SK-N-SH treated with all-trans-retinoic acid at 6 μM for 48 hours (cell line): ENCODE measurements around the gene LTBP1.

Experiments used
- ATAC-seq: fragments of 200-7000 bp; cut with Tn5 transposase; 3 replicates; pipeline ENCODE4 v1.9.1; 2020; ENCODE audit warnings: mild to moderate bottlenecking, moderate library complexity
- ARNTL ChIP-seq: fragments of 450-650 bp; formaldehyde crosslinking; IDR thresholded peaks from 2 replicates; pipeline ENCODE4 v1.5.0; 2020; ENCODE audit warnings: low read depth, mild to moderate bottlenecking, moderate library complexity, borderline replicate concordance
- BACH2 ChIP-seq: fragments of 250-450 bp; sonication (Bioruptor Pico); IDR thresholded peaks from 2 replicates; pipeline ENCODE4 v1.9.0; 2021; ENCODE audit warnings: mild to moderate bottlenecking, borderline replicate concordance
- CSDC2 ChIP-seq: fragments of 250-450 bp; sonication (Bioruptor Pico); IDR thresholded peaks from 2 replicates; pipeline ENCODE4 v1.5.0; 2020; ENCODE audit warnings: mild to moderate bottlenecking, moderate library complexity
- ESRRG ChIP-seq: fragments of 250-450 bp; sonication (Bioruptor Pico); IDR thresholded peaks from 2 replicates; pipeline ENCODE4 v1.6.1; 2021; ENCODE audit warnings: mild to moderate bottlenecking
- GLIS3 ChIP-seq: fragments of 250-450 bp; sonication (Bioruptor Pico); IDR thresholded peaks from 2 replicates; pipeline ENCODE4 v1.5.0; 2020; ENCODE audit warnings: mild to moderate bottlenecking, moderate library complexity
- ISL1 ChIP-seq: fragments of 250-450 bp; sonication (Bioruptor Pico); IDR thresholded peaks from 2 replicates; pipeline ENCODE4 v2.1.2; 2022; ENCODE audit warnings: mild to moderate bottlenecking, moderate library complexity
- OSR1 ChIP-seq: fragments of 250-450 bp; sonication (Bioruptor Pico); IDR thresholded peaks from 2 replicates; pipeline ENCODE4 v1.8.0; 2022; ENCODE audit warnings: moderate library complexity, mild to moderate bottlenecking, inconsistent platforms
- PPARA ChIP-seq: fragments of 250-450 bp; sonication (Bioruptor Pico); IDR thresholded peaks from 2 replicates; pipeline ENCODE4 v1.5.0; 2020; ENCODE audit warnings: mild to moderate bottlenecking, borderline replicate concordance
- RARB ChIP-seq: fragments of 250-450 bp; sonication (Bioruptor Pico); IDR thresholded peaks from 2 replicates; pipeline ENCODE4 v1.8.0; 2021; ENCODE audit warnings: mild to moderate bottlenecking, moderate library complexity
- SNAI2 ChIP-seq: fragments of 250-450 bp; sonication (Bioruptor Pico); IDR thresholded peaks from 2 replicates; pipeline ENCODE4 v1.5.0; 2020; ENCODE audit warnings: mild to moderate bottlenecking, moderate library complexity
- TCF4 ChIP-seq: fragments of 250-450 bp; sonication (Bioruptor Pico); IDR thresholded peaks from 2 replicates; pipeline ENCODE4 v1.8.0; 2021; ENCODE audit warnings: mild to moderate bottlenecking, moderate library complexity, borderline replicate concordance
- TOX ChIP-seq: fragments of 250-450 bp; sonication (Bioruptor Pico); IDR thresholded peaks from 2 replicates; pipeline ENCODE4 v1.8.0; 2021; ENCODE audit warnings: mild to moderate bottlenecking, moderate library complexity, borderline replicate concordance
- ZFP30 ChIP-seq: fragments of 450-650 bp; formaldehyde crosslinking; IDR thresholded peaks from 2 replicates; pipeline ENCODE4 v1.5.0; 2022; ENCODE audit warnings: mild to moderate bottlenecking, moderate library complexity
- ZNF565 ChIP-seq: fragments of 450-650 bp; formaldehyde crosslinking; conservative IDR thresholded peaks from 2 replicates; pipeline ENCODE4 v1.5.0; 2020; ENCODE audit warnings: low read depth, mild to moderate bottlenecking, moderate library complexity
- ZNF70 ChIP-seq: fragments of 450-650 bp; formaldehyde crosslinking; IDR thresholded peaks from 2 replicates; pipeline ENCODE4 v1.5.0; 2020; ENCODE audit warnings: mild to moderate bottlenecking, moderate library complexity
- ZNF8 ChIP-seq: fragments of 450-650 bp; formaldehyde crosslinking; IDR thresholded peaks from 2 replicates; pipeline ENCODE4 v1.5.0; 2020; ENCODE audit warnings: mild to moderate bottlenecking, moderate library complexity
- TF ChIP-seq, protein P1 (sequence below): fragments of 250-450 bp; sonication (Bioruptor Pico); IDR thresholded peaks from 2 replicates; pipeline ENCODE4 v1.5.1; 2020; ENCODE audit warnings: low read depth, mild to moderate bottlenecking, moderate library complexity
- TF ChIP-seq, protein P2 (sequence below): fragments of 250-450 bp; sonication (Bioruptor Pico); IDR thresholded peaks from 2 replicates; pipeline ENCODE4 v1.5.1; 2021; ENCODE audit warnings: mild to moderate bottlenecking, moderate library complexity
- TF ChIP-seq, protein P3 (sequence below): fragments of 250-450 bp; sonication (Bioruptor Pico); IDR thresholded peaks from 2 replicates; pipeline ENCODE4 v1.8.0; 2021; ENCODE audit warnings: low read depth, mild to moderate bottlenecking, moderate library complexity, borderline replicate concordance
- TF ChIP-seq, protein P4 (sequence below): fragments of 250-450 bp; sonication (Bioruptor Pico); IDR thresholded peaks from 2 replicates; pipeline ENCODE4 v1.8.0; 2020; ENCODE audit warnings: mild to moderate bottlenecking, moderate library complexity, borderline replicate concordance
- TF ChIP-seq, protein P5 (sequence below): fragments of 250-450 bp; sonication (Bioruptor Pico); IDR thresholded peaks from 2 replicates; pipeline ENCODE4 v1.5.0; 2020; ENCODE audit warnings: mild to moderate bottlenecking, moderate library complexity

Gene LTBP1

DNA sequence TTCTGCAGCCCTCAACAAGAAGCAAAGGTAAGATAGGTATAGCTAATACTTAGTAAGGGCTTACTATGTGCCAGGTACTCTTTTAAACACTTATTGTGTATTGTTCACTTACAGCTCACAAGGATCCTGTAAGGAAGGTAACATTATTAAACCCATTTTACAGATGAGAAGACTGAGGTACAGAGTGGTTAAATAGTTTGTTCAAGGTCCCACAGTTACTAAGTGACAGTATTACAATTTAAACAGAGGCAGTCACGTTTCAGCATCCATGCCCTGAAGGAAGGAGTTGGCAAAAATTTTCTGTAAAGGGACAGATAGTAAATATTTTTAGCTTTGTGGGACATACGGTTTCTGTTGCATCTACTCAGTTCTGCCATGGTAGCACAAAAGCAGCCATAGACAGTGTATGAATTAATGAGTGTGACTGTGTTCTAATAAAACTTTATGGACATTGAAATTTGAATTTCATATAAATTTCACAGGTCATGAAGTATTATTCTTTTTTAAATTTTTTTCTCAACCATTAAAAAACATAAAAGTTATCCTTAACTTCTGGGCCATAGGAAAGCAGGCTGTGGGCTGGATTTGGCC is 75.7 kb downstream of the LTBP1 start:
- no peak for ATAC-seq
- TF ChIP-seq BACH2 (no peak), ZNF70 (CRISPR knock-in tag) (no peak), ZFP30 (CRISPR knock-in tag) (no peak), TCF4 (CRISPR knock-in tag) (no peak), GLIS3 (CRISPR knock-in tag) (no peak), ZNF8 (CRISPR knock-in tag) (no peak), SNAI2 (no peak), TOX (CRISPR knock-in tag) (no peak), RARB (no peak), CSDC2 (CRISPR knock-in tag) (no peak), ZNF565 (CRISPR knock-in tag) (no peak), ARNTL (no peak), OSR1 (CRISPR knock-in tag) (no peak), ESRRG (no peak), ISL1 (CRISPR knock-in tag) (no peak)
- TF ChIP-seq, protein P1, sequence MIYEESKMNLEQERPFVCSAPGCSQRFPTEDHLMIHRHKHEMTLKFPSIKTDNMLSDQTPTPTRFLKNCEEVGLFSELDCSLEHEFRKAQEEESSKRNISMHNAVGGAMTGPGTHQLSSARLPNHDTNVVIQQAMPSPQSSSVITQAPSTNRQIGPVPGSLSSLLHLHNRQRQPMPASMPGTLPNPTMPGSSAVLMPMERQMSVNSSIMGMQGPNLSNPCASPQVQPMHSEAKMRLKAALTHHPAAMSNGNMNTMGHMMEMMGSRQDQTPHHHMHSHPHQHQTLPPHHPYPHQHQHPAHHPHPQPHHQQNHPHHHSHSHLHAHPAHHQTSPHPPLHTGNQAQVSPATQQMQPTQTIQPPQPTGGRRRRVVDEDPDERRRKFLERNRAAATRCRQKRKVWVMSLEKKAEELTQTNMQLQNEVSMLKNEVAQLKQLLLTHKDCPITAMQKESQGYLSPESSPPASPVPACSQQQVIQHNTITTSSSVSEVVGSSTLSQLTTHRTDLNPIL (CRISPR knock-in tag) = no peak
- TF ChIP-seq, protein P2, sequence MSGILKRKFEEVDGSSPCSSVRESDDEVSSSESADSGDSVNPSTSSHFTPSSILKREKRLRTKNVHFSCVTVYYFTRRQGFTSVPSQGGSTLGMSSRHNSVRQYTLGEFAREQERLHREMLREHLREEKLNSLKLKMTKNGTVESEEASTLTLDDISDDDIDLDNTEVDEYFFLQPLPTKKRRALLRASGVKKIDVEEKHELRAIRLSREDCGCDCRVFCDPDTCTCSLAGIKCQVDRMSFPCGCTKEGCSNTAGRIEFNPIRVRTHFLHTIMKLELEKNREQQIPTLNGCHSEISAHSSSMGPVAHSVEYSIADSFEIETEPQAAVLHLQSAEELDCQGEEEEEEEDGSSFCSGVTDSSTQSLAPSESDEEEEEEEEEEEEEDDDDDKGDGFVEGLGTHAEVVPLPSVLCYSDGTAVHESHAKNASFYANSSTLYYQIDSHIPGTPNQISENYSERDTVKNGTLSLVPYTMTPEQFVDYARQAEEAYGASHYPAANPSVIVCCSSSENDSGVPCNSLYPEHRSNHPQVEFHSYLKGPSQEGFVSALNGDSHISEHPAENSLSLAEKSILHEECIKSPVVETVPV (CRISPR knock-in tag) = no peak
- TF ChIP-seq, protein P3, sequence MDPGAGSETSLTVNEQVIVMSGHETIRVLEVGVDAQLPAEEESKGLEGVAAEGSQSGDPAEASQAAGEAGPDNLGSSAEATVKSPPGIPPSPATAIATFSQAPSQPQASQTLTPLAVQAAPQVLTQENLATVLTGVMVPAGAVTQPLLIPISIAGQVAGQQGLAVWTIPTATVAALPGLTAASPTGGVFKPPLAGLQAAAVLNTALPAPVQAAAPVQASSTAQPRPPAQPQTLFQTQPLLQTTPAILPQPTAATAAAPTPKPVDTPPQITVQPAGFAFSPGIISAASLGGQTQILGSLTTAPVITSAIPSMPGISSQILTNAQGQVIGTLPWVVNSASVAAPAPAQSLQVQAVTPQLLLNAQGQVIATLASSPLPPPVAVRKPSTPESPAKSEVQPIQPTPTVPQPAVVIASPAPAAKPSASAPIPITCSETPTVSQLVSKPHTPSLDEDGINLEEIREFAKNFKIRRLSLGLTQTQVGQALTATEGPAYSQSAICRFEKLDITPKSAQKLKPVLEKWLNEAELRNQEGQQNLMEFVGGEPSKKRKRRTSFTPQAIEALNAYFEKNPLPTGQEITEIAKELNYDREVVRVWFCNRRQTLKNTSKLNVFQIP (CRISPR knock-in tag) = no peak
- TF ChIP-seq, protein P4, sequence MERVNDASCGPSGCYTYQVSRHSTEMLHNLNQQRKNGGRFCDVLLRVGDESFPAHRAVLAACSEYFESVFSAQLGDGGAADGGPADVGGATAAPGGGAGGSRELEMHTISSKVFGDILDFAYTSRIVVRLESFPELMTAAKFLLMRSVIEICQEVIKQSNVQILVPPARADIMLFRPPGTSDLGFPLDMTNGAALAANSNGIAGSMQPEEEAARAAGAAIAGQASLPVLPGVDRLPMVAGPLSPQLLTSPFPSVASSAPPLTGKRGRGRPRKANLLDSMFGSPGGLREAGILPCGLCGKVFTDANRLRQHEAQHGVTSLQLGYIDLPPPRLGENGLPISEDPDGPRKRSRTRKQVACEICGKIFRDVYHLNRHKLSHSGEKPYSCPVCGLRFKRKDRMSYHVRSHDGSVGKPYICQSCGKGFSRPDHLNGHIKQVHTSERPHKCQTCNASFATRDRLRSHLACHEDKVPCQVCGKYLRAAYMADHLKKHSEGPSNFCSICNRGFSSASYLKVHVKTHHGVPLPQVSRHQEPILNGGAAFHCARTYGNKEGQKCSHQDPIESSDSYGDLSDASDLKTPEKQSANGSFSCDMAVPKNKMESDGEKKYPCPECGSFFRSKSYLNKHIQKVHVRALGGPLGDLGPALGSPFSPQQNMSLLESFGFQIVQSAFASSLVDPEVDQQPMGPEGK (CRISPR knock-in tag) = no peak
- TF ChIP-seq, protein P5, sequence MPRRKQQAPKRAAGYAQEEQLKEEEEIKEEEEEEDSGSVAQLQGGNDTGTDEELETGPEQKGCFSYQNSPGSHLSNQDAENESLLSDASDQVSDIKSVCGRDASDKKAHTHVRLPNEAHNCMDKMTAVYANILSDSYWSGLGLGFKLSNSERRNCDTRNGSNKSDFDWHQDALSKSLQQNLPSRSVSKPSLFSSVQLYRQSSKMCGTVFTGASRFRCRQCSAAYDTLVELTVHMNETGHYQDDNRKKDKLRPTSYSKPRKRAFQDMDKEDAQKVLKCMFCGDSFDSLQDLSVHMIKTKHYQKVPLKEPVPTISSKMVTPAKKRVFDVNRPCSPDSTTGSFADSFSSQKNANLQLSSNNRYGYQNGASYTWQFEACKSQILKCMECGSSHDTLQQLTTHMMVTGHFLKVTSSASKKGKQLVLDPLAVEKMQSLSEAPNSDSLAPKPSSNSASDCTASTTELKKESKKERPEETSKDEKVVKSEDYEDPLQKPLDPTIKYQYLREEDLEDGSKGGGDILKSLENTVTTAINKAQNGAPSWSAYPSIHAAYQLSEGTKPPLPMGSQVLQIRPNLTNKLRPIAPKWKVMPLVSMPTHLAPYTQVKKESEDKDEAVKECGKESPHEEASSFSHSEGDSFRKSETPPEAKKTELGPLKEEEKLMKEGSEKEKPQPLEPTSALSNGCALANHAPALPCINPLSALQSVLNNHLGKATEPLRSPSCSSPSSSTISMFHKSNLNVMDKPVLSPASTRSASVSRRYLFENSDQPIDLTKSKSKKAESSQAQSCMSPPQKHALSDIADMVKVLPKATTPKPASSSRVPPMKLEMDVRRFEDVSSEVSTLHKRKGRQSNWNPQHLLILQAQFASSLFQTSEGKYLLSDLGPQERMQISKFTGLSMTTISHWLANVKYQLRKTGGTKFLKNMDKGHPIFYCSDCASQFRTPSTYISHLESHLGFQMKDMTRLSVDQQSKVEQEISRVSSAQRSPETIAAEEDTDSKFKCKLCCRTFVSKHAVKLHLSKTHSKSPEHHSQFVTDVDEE (CRISPR knock-in tag) = no peak

DNA sequence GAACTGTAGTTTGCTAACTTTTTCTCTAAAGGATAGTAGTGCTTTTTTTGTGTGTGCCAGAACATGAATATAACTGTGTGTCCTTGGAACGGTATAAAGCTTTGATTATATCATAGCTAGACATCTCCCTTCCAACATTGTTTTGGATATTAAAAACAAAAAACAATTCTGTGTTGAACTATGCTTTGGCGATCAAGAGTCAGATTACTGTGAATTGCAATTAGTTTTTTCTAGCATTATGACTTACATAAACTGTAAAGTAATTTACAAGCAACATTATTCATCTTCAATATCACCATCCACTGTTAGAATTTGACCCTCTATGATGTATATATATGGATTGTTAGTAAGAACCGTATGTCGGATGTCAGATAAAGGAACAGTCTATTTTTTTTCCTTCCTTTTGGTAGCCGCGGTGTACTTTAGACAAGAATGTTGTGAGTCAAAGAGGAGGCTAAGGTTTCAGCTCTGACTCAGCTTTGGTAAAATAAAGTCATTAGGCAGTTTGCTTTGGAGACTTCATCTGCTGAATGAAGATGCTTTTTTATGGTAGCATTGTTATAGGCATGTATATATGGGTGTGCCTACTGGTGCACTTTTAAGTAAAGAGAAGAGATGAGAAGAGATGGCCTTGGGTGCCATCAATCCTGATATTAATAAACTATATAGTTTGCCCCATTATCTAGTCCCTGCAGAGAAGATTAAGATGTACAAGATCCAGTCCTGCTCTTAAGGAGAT is 76.4 kb downstream of the LTBP1 start:
- no peak for TF ChIP-seq PPARA (CRISPR knock-in tag)
- no peak for TF ChIP-seq ZNF8 (CRISPR knock-in tag)
- TF ChIP-seq CSDC2 (CRISPR knock-in tag) = no peak
- TF ChIP-seq TCF4 (CRISPR knock-in tag) = no peak
- TF ChIP-seq, protein P3 (CRISPR knock-in tag) = 0 out of 2 replicates have a peak, but pooled peaks have one; percentile 52
- TF ChIP-seq ISL1 (CRISPR knock-in tag) = peak; percentile 42; the same call in 1 of the 2 replicates
- TF ChIP-seq, protein P2 (CRISPR knock-in tag) = no peak
- no peak for TF ChIP-seq ARNTL
- TF ChIP-seq GLIS3 (CRISPR knock-in tag) = no peak
- TF ChIP-seq, protein P4 (CRISPR knock-in tag) = peak; percentile 46; the same call in 1 of the 2 replicates
- peak; percentile 89 for ATAC-seq
